Mammary epithelial cell (primary cell): ENCODE results near the gene TUBA1A.

Experiments used
- CTCF ChIP-seq, 2 donors: IDR thresholded peaks in 1 of 2; conservative IDR thresholded peaks in 1 of 2; 2 replicates each; pipeline ENCODE4 v1.5.1; 2011 to 2012; ENCODE audit warnings: inconsistent platforms in 2 of 2, low read length in 2 of 2, mild to moderate bottlenecking in 2 of 2, control low read depth in 1 of 2, low read depth in 1 of 2; ENCODE audit not compliant: insufficient read depth in 1 of 2; ENCODE audit errors: extremely low read depth in 1 of 2
- EZH2 ChIP-seq: IDR thresholded peaks from 2 replicates; pipeline ENCODE4 v1.6.1; 2012; ENCODE audit warnings: low read length, inconsistent platforms, borderline replicate concordance

GRCh38 chr12:49161092-49161795, 27.6 kb downstream of the TUBA1A start:
- TF ChIP-seq EZH2 (no peak), CTCF (conservative IDR thresholded peaks at IDR 0.05 in 1 of 2, IDR thresholded peaks at IDR 0.05 in 1 of 2; ENCODE audit: extremely low read depth in 1 of 2, insufficient read depth in 1 of 2, low read depth in 1 of 2, low read length in 2 of 2) (no peak)
